Upper lobe of right lung (tissue), 1 donor: ENCODE results near the gene LMAN1L. TPM values are rescaled to one million over a fixed set of nuclear protein-coding genes. Genes with fewer than 3 reads are reported as not detected.

Source experiments
- ATAC-seq: fragments of 200-7000 bp; cut with Tn5 transposase; one replicate; pipeline ENCODE4 v1.9.1; 2020; ENCODE audit warnings: mild to moderate bottlenecking, moderate library complexity
- DNase-seq: peaks from one replicate; pipeline ENCODE4 v3.0.0-alpha.2; 2020
- H3K27ac ChIP-seq: fragments of 200-600 bp; one replicate; pipeline ENCODE4 v1.8.0; 2022
- H3K27me3 ChIP-seq: fragments of 200-600 bp; one replicate; pipeline ENCODE4 v1.8.0; 2022; ENCODE audit warnings: mild to moderate bottlenecking
- H3K36me3 ChIP-seq: fragments of 200-600 bp; one replicate; pipeline ENCODE4 v1.8.0; 2022
- H3K4me1 ChIP-seq: fragments of 200-600 bp; one replicate; pipeline ENCODE4 v1.8.0; 2022
- H3K4me3 ChIP-seq: fragments of 200-600 bp; one replicate; pipeline ENCODE4 v1.8.0; 2022; ENCODE audit warnings: mild to moderate bottlenecking
- H3K9me3 ChIP-seq: fragments of 200-600 bp; one replicate; pipeline ENCODE4 v1.8.0; 2022
- intact Hi-C: fragments of 100-400 bp; cut with DNase I; formaldehyde crosslinking; loops from one replicate; pipeline ENCODE4 v1.11.0; 2022
- total RNA-seq: library from RNA; stranded (reverse); fragmentation: NEBNext Ultra II Directional; extraction: Animal tissue kit (Norgen Biotek cat#: 25700); gene quantifications from one replicate; pipeline ENCODE4 v1.2.1, GENCODE V29; 2021
- TF ChIP-seq, protein P1 (sequence below): fragments of 200-600 bp; IDR thresholded peaks from one replicate; pipeline ENCODE4 v1.8.0; 2022; ENCODE audit warnings: antibody characterized with exemption
- donor health status: DM: no; HTN: yes; CAD: no; lungs with severe emphysema.

Gene LMAN1L
- total RNA-seq, 1 donor from 2014 or later, result not detected

DNA sequence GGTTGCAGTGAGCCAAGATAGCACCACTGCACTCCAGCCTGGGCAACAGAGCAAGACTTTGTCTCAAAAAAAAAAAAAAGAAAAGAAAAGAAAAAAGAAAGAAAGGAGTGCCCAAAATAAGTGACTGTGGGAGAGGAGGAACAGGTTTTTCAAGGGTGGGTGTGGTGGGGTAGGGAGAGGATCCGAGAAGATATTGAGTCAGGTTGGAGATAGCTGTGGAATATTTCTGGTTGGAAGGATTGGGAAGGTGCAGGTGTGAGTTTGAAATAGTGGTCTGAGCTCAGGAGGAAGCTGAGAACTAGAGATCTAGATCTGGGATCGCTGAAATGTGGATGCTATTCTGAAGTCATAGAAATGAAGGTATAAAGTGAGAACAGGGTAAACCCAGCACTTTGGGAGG is 52.7 kb downstream of the LMAN1L start:
- no peaks in the 10 kb centered on the region for H3K9me3 ChIP-seq
- H3K4me1 ChIP-seq, result peaks cover 56% of the 10 kb centered on the region
- H3K36me3 ChIP-seq, result no peaks in the 10 kb centered on the region
- H3K4me3 ChIP-seq, result no peak overlapping the region
- no peak for ATAC-seq
- no peak for DNase-seq
- no peak overlapping the region for H3K27ac ChIP-seq
- TF ChIP-seq, protein P1, sequence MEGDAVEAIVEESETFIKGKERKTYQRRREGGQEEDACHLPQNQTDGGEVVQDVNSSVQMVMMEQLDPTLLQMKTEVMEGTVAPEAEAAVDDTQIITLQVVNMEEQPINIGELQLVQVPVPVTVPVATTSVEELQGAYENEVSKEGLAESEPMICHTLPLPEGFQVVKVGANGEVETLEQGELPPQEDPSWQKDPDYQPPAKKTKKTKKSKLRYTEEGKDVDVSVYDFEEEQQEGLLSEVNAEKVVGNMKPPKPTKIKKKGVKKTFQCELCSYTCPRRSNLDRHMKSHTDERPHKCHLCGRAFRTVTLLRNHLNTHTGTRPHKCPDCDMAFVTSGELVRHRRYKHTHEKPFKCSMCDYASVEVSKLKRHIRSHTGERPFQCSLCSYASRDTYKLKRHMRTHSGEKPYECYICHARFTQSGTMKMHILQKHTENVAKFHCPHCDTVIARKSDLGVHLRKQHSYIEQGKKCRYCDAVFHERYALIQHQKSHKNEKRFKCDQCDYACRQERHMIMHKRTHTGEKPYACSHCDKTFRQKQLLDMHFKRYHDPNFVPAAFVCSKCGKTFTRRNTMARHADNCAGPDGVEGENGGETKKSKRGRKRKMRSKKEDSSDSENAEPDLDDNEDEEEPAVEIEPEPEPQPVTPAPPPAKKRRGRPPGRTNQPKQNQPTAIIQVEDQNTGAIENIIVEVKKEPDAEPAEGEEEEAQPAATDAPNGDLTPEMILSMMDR, result no peak
- H3K27me3 ChIP-seq, result no peaks in the 10 kb centered on the region
- intact Hi-C loops, result no loop called here

DNA sequence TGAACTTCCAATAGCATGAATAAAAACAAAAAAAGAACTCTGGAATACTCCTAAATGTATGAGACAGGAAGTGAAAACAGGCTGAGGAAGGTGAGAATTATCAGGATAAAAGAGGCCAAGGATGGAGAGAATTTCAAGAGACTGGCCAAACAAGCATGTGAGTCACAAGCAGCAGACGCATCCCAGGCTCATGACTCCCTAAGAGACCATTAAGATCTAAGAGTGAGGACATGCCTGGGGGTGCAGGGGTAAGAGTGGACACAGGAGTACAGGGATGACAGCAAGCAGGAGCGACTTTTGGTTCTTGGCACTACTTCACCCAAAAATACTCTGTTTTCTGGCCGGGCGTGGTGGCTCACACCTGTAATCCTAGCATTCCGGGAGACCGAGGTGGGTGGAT is 53.5 kb downstream of the LMAN1L start:
- DNase-seq, result no peak
- intact Hi-C loops, result no loop called here
- no peaks in the 10 kb centered on the region for H3K36me3 ChIP-seq
- H3K4me3 ChIP-seq, result no peak overlapping the region
- no peaks in the 10 kb centered on the region for H3K9me3 ChIP-seq
- TF ChIP-seq, protein P1, result no peak
- H3K27ac ChIP-seq, result no peak overlapping the region
- H3K4me1 ChIP-seq, result peaks cover 63% of the 10 kb centered on the region
- ATAC-seq, result no peak
- no peaks in the 10 kb centered on the region for H3K27me3 ChIP-seq

DNA sequence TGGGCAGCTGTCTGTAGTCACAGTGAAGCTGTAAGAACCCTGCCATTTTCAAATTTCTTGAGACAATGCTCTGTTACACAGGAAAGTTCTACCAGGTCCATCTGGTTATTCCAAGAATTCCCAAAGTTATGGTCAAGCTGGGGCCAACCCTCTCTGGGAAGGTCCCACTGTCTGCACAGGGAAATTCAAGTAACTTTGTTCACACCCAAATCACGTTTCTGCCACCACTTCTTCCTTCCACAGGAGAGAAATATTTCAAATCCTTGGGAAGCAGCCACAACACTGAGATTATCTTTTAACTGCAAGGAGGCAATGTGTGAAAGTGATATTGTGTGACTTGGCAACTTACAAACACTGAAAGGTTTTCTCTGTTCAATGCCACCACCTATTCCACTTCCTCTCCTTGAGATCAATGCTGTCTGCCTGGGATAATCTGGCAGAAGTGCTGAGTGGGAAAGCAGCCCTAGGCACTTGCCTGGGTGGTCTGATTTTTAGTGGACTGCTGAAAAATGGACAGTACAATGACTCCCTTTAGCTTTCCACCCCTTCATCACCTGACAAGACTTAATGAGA is 54.9 kb downstream of the LMAN1L start:
- intact Hi-C loops, result no loop called here
- H3K27me3 ChIP-seq, result no peaks in the 10 kb centered on the region
- ATAC-seq (no peak), DNase-seq (no peak)
- TF ChIP-seq, protein P1, result no peak
- H3K4me1 ChIP-seq, result peaks cover 77% of the 10 kb centered on the region
- peak overlapping the region; percentile 71 for H3K27ac ChIP-seq
- H3K9me3 ChIP-seq, result no peaks in the 10 kb centered on the region
- no peak overlapping the region for H3K4me3 ChIP-seq
- no peaks in the 10 kb centered on the region for H3K36me3 ChIP-seq

DNA sequence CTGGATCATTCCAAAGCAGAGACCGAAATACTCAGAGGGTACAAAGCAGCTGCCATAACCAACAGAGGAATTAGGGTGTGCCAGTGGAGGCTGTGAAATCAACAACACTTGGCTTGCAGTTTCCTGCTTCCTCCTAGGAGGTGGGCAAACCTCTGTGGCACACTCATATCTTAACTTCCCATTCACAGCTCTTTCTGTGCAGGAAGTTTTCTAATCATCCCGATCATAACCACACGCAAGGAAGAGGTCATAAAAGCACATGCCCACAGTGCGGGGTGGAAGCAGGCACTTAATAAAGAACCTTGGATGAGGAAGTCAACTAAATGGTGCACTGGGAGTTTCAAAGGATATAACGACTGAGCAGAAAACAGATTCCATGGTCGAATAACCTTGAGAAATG is 55.4 kb downstream of the LMAN1L start:
- peaks cover 77% of the 10 kb centered on the region for H3K4me1 ChIP-seq
- intact Hi-C loops, result no loop called here
- peak overlapping the region; percentile 71 for H3K27ac ChIP-seq
- TF ChIP-seq, protein P1, result no peak
- no peaks in the 10 kb centered on the region for H3K9me3 ChIP-seq
- DNase-seq, result no peak
- peak; percentile 54 for ATAC-seq
- H3K4me3 ChIP-seq, result no peak overlapping the region
- H3K36me3 ChIP-seq, result no peaks in the 10 kb centered on the region
- no peaks in the 10 kb centered on the region for H3K27me3 ChIP-seq

DNA sequence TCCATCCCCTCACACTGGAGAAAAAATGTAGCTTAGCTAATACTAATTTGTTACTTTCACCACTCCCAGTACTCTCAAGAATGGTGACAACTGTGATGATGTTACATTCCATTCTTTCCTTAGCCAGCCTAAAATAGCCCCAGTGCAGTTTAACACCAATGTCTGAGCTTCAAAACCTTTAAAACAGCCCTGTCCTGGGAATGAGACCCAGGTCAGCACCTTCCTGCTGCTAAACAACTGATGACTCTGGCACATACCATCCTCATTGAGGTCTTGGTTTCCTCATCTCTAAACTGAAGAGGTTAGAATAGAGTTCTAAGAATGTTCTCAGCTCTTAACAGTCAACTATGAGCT is 56.7 kb downstream of the LMAN1L start:
- Histone ChIP-seq H3K27me3 (no peaks in the 10 kb centered on the region), H3K4me1 (peaks cover 65% of the 10 kb centered on the region), H3K36me3 (no peaks in the 10 kb centered on the region), H3K4me3 (no peak overlapping the region), H3K27ac (peak overlapping the region; percentile 71), H3K9me3 (no peaks in the 10 kb centered on the region)
- TF ChIP-seq, protein P1, result no peak
- intact Hi-C loops, result no loop called here
- ATAC-seq (peak; percentile 0), DNase-seq (no peak)
